T-helper 1 cell treated with Interleukin-12 subunit alpha and Interleukin-12 subunit beta and Interleukin-4 antibody, amounts not matched to agents 30 μg/mL and 1 μg/mL, for 36 hours (primary cell): Measurements from ENCODE around the gene PRKN.

Experiments
- H3K27ac Mint-ChIP-seq: one replicate; pipeline ENCODE4 v1.8.0; 2021; ENCODE audit warnings: mild to moderate bottlenecking, mixed read lengths
- H3K27me3 Mint-ChIP-seq: one replicate; pipeline ENCODE4 v1.8.0; 2021; ENCODE audit warnings: low read depth, mixed read lengths
- H3K36me3 Mint-ChIP-seq: one replicate; pipeline ENCODE4 v1.8.0; 2021; ENCODE audit warnings: low read depth, mixed read lengths
- H3K4me1 Mint-ChIP-seq: one replicate; pipeline ENCODE4 v1.8.0; 2021; ENCODE audit warnings: low read depth, mixed read lengths
- H3K4me3 Mint-ChIP-seq: one replicate; pipeline ENCODE4 v1.8.0; 2021; ENCODE audit warnings: mild to moderate bottlenecking, moderate library complexity, mixed read lengths
- H3K9me3 Mint-ChIP-seq: one replicate; pipeline ENCODE4 v1.8.0; 2021; ENCODE audit warnings: mixed read lengths

Gene PRKN

DNA sequence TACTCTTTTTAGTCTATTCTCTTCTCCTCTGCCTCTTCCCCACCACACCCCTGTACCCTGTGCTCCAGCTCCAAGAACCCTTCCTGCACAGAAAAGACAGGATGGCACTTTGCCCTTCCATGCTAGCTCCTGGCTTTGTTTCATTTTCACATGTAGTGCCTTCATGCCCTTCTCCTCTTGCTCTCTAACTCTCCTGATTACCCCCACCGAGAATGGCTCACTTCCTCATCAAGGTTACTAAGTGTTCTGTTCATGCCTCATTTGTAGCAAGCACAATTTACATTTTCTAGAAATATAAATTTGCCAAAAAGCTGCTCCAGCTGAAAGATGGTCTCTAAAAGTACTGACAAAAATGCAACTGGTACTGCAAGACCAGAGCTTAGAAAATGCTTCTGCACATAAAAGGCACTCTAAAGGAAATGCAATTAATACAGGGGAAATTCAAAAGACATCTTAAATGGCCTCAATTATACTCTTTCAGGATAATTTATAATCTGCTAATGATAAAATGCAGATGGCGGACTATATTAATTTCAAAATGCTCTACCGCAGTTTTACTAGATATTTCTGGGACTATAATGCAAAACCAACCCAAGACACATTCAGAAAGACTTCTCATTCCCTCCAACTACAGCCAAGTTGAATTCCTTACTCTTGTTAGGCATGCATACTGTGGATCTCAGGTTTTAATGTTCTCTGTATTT is 570.2 kb downstream of the PRKN start:
- no peaks in the 10 kb centered on the region for H3K9me3 Mint-ChIP-seq
- H3K27me3 Mint-ChIP-seq = no peaks in the 10 kb centered on the region
- no peak overlapping the region for H3K4me3 Mint-ChIP-seq
- no peak overlapping the region for H3K27ac Mint-ChIP-seq
- H3K36me3 Mint-ChIP-seq = no peaks in the 10 kb centered on the region
- no peaks in the 10 kb centered on the region for H3K4me1 Mint-ChIP-seq

DNA sequence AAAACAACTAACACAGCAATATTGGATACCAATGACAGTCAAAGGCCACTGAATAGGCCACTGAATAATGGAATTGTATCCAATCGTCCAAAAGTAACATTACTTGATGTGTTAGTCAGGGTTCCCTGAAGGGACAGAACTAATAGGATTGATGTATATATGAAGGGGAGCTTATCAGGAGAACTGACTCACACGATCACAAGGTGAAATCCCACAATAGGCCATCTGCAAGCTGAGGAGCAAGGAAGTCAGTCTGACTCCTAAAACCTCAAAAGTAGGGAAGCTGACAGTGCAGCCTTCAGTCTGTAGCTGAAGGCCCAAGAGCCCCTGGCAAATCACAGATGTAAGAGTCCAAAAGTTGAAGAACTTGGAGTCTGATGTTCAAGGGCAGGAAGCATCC is 571.4 kb downstream of the PRKN start:
- no peaks in the 10 kb centered on the region for H3K9me3 Mint-ChIP-seq
- no peaks in the 10 kb centered on the region for H3K36me3 Mint-ChIP-seq
- H3K27ac Mint-ChIP-seq = no peak overlapping the region
- no peak overlapping the region for H3K4me3 Mint-ChIP-seq
- no peaks in the 10 kb centered on the region for H3K27me3 Mint-ChIP-seq
- H3K4me1 Mint-ChIP-seq = peaks cover 3% of the 10 kb centered on the region

DNA sequence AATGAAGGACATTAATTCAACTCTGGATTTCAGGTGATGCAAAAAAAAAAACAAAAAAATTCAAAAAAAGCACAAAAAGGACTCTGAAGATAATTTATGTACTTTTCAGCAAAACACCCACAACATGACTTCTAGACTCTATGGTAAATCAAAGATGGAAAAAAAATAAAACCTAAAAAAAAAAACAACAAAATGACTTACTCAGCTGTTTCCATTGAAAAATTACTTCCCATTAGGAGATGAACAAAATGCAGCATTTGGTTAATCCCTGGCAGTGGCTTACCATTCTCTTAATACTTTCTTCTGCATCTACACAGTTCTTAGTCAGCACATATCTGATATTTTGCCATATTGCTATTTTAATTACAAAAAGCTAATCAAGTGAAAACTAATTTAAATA is 572.6 kb downstream of the PRKN start:
- Mint-ChIP-seq H3K27ac (no peak overlapping the region), H3K4me3 (no peak overlapping the region), H3K36me3 (no peaks in the 10 kb centered on the region), H3K4me1 (peaks cover 6% of the 10 kb centered on the region), H3K27me3 (no peaks in the 10 kb centered on the region), H3K9me3 (no peaks in the 10 kb centered on the region)

- H3K27me3 Mint-ChIP-seq = no peaks in the 10 kb centered on the region
- H3K9me3 Mint-ChIP-seq = no peaks in the 10 kb centered on the region
- H3K4me1 Mint-ChIP-seq = peaks cover 6% of the 10 kb centered on the region
- H3K4me3 Mint-ChIP-seq = no peak overlapping the region
- H3K36me3 Mint-ChIP-seq = no peaks in the 10 kb centered on the region
- H3K27ac Mint-ChIP-seq = no peak overlapping the region
Observed at GRCh38 chr6:162154001-162154400, 573.6 kb downstream of the PRKN start.

DNA sequence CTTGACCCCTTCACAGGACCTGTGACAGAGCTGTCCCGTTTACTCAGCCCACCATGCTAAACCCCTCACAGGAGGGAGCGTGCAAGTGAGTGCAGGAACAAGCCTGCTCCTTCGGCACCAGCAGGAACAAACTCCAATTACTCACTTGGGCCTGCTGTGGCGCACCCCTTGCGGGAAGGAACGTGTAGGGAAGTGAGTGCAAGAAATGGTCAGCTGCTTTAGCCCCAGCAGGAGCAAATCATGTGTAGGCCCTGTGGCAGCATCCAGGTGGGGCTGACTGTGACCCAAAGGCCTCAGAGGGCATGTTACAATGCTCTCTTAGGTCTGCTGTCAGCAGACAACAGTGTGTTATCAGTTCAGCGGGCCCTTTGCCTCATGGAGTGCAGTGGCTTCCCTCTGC is 574.4 kb downstream of the PRKN start:
- H3K36me3 Mint-ChIP-seq = no peaks in the 10 kb centered on the region
- peaks cover 6% of the 10 kb centered on the region for H3K4me1 Mint-ChIP-seq
- H3K27me3 Mint-ChIP-seq = no peaks in the 10 kb centered on the region
- H3K4me3 Mint-ChIP-seq = no peak overlapping the region
- no peaks in the 10 kb centered on the region for H3K9me3 Mint-ChIP-seq
- no peak overlapping the region for H3K27ac Mint-ChIP-seq

- no peaks in the 10 kb centered on the region for H3K27me3 Mint-ChIP-seq
- peaks cover 6% of the 10 kb centered on the region for H3K4me1 Mint-ChIP-seq
- no peaks in the 10 kb centered on the region for H3K36me3 Mint-ChIP-seq
- H3K4me3 Mint-ChIP-seq = no peak overlapping the region
- no peak overlapping the region for H3K27ac Mint-ChIP-seq
- no peaks in the 10 kb centered on the region for H3K9me3 Mint-ChIP-seq
Observed at GRCh38 chr6:162151021-162151665, 576.4 kb downstream of the PRKN start.

DNA sequence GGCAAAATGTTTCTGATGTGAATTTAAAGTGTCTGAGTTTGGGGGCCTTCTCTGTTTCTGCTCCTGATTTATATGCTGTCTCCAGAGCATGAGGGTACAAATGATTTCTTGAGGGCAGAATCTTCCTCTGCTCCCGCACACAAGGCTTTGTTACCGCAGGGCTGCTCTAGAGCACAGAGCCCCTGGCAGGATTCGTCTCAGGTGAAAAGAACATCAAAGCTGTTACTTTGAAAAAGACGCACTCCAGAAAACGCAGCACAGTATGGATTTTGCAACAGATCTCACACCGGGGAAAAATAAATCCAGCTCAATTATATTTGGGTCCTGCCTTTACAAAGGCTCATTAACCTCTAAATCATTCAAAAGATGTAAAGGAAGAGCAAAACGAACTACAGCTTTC is 577.3 kb downstream of the PRKN start:
- Mint-ChIP-seq H3K4me1 (peaks cover 6% of the 10 kb centered on the region), H3K4me3 (no peak overlapping the region), H3K9me3 (no peaks in the 10 kb centered on the region), H3K27me3 (no peaks in the 10 kb centered on the region), H3K36me3 (no peaks in the 10 kb centered on the region), H3K27ac (no peak overlapping the region)

- Mint-ChIP-seq H3K36me3 (no peaks in the 10 kb centered on the region), H3K4me3 (no peak overlapping the region), H3K27ac (no peak overlapping the region), H3K4me1 (peaks cover 6% of the 10 kb centered on the region), H3K27me3 (no peaks in the 10 kb centered on the region), H3K9me3 (no peaks in the 10 kb centered on the region)
Observed at GRCh38 chr6:162149786-162150185, 577.8 kb downstream of the PRKN start.

DNA sequence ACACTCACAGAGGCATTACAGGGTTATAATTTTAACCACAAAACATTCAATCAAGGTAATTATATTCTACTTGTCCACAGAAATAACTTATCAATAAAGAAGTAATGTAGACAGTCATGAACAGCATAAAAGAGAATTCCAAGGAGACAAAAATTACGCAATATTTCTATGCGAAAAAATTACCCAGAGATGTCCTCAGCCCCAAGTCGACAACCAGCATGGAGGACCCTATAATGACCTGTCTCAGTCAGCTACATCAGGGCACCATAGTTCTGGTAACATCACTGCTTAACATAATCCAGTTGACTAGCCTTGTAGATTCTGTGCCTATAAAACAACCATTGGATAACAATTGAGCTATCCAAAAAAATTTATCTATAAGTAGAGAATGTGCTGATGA is 579.8 kb downstream of the PRKN start:
- H3K36me3 Mint-ChIP-seq = no peaks in the 10 kb centered on the region
- H3K27me3 Mint-ChIP-seq = no peaks in the 10 kb centered on the region
- no peak overlapping the region for H3K27ac Mint-ChIP-seq
- H3K4me1 Mint-ChIP-seq = peaks cover 6% of the 10 kb centered on the region
- no peaks in the 10 kb centered on the region for H3K9me3 Mint-ChIP-seq
- H3K4me3 Mint-ChIP-seq = no peak overlapping the region

- Mint-ChIP-seq H3K4me3 (no peak overlapping the region), H3K27ac (no peak overlapping the region), H3K27me3 (no peaks in the 10 kb centered on the region), H3K36me3 (no peaks in the 10 kb centered on the region), H3K9me3 (no peaks in the 10 kb centered on the region), H3K4me1 (peaks cover 6% of the 10 kb centered on the region)
Observed at GRCh38 chr6:162147281-162147680, 580.3 kb downstream of the PRKN start.

GRCh38 chr6:162140251-162140852 is 587.2 kb downstream of the PRKN start:
- no peak overlapping the region for H3K27ac Mint-ChIP-seq
- no peaks in the 10 kb centered on the region for H3K36me3 Mint-ChIP-seq
- no peaks in the 10 kb centered on the region for H3K27me3 Mint-ChIP-seq
- H3K9me3 Mint-ChIP-seq = peaks cover 14% of the 10 kb centered on the region
- H3K4me3 Mint-ChIP-seq = no peak overlapping the region
- H3K4me1 Mint-ChIP-seq = no peaks in the 10 kb centered on the region

DNA sequence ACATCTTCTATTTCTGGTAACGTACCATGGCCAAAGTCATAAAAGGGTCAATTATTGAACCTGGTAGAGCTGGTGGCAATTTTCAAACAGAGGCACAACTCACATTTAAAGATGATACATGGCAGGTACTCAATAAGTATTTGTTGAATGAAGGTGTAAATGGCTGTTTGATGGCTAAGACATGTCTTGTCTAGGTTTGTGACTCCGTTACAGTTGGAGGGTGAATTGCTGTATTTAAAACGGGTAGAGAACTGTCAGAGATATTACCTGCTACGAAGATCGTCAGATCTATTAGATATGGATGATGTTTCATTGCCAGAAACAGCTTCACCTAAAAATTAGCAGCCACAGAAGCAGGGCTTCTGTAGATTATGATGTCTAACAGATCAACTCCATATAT is 601.9 kb downstream of the PRKN start:
- Mint-ChIP-seq H3K36me3 (no peaks in the 10 kb centered on the region), H3K9me3 (peaks cover 8% of the 10 kb centered on the region), H3K4me1 (no peaks in the 10 kb centered on the region), H3K27me3 (no peaks in the 10 kb centered on the region), H3K4me3 (no peak overlapping the region), H3K27ac (no peak overlapping the region)

DNA sequence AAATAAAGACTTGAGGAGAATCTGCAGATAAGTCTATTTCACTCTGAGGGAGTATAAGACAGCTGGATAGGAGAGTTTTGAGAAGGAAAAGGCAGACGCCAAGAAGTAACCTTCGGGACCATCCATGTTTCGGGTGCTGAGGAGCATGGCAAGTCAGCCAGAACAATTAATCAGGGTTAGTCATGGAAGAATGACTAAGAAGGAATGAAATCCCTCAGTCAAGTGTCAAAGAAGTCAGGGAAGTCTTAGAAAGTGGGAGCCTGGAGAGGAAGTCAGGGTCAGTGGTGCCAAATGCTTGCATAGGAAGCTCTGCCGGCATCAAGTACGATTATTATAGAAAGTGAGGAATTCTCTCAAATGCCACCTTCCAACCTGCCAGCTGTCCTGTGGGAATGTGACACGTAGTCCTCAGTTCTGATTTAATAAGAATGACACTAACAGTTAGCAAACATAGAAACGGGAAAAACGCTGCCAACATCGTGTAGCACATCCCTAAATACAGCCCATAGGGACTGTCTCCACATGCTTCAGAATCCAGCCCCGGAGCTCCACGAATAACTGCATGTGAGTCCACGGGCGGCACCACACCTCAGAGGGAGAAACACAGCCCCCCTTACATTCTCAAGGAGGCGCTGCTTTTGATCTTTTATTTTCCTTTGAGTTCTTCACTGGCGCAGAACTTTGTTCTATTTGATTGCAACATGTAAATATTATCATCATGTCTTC is 602.7 kb downstream of the PRKN start:
- no peak overlapping the region for H3K27ac Mint-ChIP-seq
- H3K36me3 Mint-ChIP-seq = no peaks in the 10 kb centered on the region
- no peaks in the 10 kb centered on the region for H3K27me3 Mint-ChIP-seq
- H3K4me1 Mint-ChIP-seq = no peaks in the 10 kb centered on the region
- H3K9me3 Mint-ChIP-seq = peaks cover 8% of the 10 kb centered on the region
- H3K4me3 Mint-ChIP-seq = no peak overlapping the region

DNA sequence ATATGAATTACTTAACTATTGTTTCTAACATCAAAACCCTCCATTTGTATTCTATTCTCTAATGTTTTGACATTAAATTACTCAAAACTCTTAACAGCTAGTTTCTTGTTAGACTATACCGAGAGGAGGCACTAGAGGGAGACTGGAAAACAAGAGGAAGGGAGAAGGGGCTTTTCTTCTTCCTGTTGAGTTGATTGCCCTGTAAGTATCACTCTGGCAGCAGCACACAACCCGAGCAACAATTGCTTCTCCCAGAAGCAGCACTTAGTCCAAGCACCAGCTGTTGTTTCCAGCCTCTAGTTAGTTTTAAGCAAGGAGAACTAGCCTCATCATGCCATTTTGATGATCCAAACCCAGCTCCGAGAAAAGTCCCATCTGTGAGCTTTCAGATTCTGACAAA is 603.8 kb downstream of the PRKN start:
- peaks cover 6% of the 10 kb centered on the region for H3K4me1 Mint-ChIP-seq
- no peak overlapping the region for H3K4me3 Mint-ChIP-seq
- H3K36me3 Mint-ChIP-seq = no peaks in the 10 kb centered on the region
- H3K27ac Mint-ChIP-seq = no peak overlapping the region
- H3K9me3 Mint-ChIP-seq = peaks cover 8% of the 10 kb centered on the region
- H3K27me3 Mint-ChIP-seq = no peaks in the 10 kb centered on the region

- no peak overlapping the region for H3K4me3 Mint-ChIP-seq
- no peak overlapping the region for H3K27ac Mint-ChIP-seq
- H3K9me3 Mint-ChIP-seq = no peaks in the 10 kb centered on the region
- H3K4me1 Mint-ChIP-seq = peaks cover 6% of the 10 kb centered on the region
- H3K36me3 Mint-ChIP-seq = no peaks in the 10 kb centered on the region
- no peaks in the 10 kb centered on the region for H3K27me3 Mint-ChIP-seq
Observed at GRCh38 chr6:162119341-162119740, 608.2 kb downstream of the PRKN start.
